NOMO-1 treated with dmso at 0.1 percent for 144 hours (cell line): ENCODE data around the gene PRRT1.
A peak's percentile ranks its signal among the peaks of the same experiment; 100 is the strongest.

Experiments
- DNase-seq: peaks from one replicate; lab custom pipeline; 2025; ENCODE audit not compliant: unreplicated experiment; lab: John Stamatoyannopoulos, UW

PRRT1 gene

GRCh38 chr6:32127717-32128592 is 23.8 kb downstream of the PRRT1 start, which contains the start of gene ATF6B:
Gene ATF6B (minus strand): TSS chr6:32128246. CDS start chr6:32128207, 39 bp downstream.
- peak; percentile 99 for DNase-seq

GRCh38 chr6:32127409-32127716 is 24.4 kb downstream of the PRRT1 start:
- DNase-seq: no peak

GRCh38 chr6:32126880-32127279 is 24.9 kb downstream of the PRRT1 start:
- DNase-seq: no peak

- DNase-seq: no peak
Observed at GRCh38 chr6:32123681-32124080, 28.1 kb downstream of the PRRT1 start.

- no peak for DNase-seq
Observed at GRCh38 chr6:32120573-32121059, 31.1 kb downstream of the PRRT1 start.

GRCh38 chr6:32118782-32119628 is 32.7 kb downstream of the PRRT1 start:
- DNase-seq: peak; percentile 37

GRCh38 chr6:32117461-32117860 is 34.3 kb downstream of the PRRT1 start:
- DNase-seq: no peak

- DNase-seq: no peak
Observed at GRCh38 chr6:32116674-32117073, 35.1 kb downstream of the PRRT1 start.

- DNase-seq: no peak
Observed at GRCh38 chr6:32115623-32116022, 36.1 kb downstream of the PRRT1 start.

GRCh38 chr6:32114796-32115195 is 36.9 kb downstream of the PRRT1 start:
- no peak for DNase-seq

- no peak for DNase-seq
Observed at GRCh38 chr6:32113386-32114352, 38.1 kb downstream of the PRRT1 start.

GRCh38 chr6:32112431-32112980 is 39.2 kb downstream of the PRRT1 start:
- DNase-seq: no peak

GRCh38 chr6:32111424-32112066 is 40.2 kb downstream of the PRRT1 start:
- DNase-seq: no peak

- no peak for DNase-seq
Observed at GRCh38 chr6:32110632-32111031, 41.1 kb downstream of the PRRT1 start.

- no peak for DNase-seq
Observed at GRCh38 chr6:32109765-32110160, 42.0 kb downstream of the PRRT1 start.

- no peak for DNase-seq
Observed at GRCh38 chr6:32109114-32109764, 42.5 kb downstream of the PRRT1 start, which contains the start of gene TNXB. Gene TNXB (minus strand): TSS chr6:32109338. CDS start chr6:32098198, 11,140 bp downstream.

GRCh38 chr6:32108727-32109113 is 43.0 kb downstream of the PRRT1 start:
- no peak for DNase-seq

GRCh38 chr6:32108094-32108627 is 43.6 kb downstream of the PRRT1 start:
- DNase-seq: no peak

GRCh38 chr6:32107406-32107805 is 44.3 kb downstream of the PRRT1 start:
- no peak for DNase-seq
